ENCODE data around the gene RPL15.
"Not testable (repeated sequence)": the region's sequence is repeated elsewhere in the genome, so short reads cannot be mapped to it uniquely, and the experiment has no call there.

The RPL15 gene

GRCh38 chr3:23913873-23914743 lies 2.8 kb upstream of the RPL15 start:
- TF ChIP-seq CTCF (IDR thresholded peaks at IDR 0.05; ENCODE audit: low read depth, low read length): no peak
- DNase-seq (ENCODE audit: extremely low read depth, low read depth): no peak

DNA sequence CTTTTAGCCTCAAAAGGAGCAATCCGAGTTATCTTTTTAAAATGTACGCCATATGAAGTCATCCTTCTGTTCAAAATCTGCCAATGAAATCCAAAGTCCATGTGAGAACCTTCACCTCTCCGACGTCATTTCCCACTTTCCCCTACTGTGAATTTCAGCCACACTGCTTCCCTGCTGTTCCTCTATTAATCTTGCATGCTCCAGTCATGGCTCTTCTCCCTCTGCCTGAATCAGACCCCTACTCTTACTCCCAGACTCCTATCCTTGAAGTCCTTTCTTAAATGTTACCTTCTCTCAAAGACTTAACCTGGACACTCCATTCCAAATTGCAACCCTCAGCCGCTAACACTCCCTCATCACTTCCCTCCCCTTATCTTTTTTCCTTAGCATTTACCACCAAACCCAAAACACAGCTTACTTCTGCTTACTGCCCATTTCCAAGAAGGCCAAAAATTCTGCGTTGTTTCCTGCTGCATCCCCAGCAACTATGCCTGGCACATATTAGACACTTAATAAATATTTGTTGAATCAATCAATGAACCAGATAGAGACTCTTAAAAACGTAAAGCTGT lies 1.3 kb upstream of the RPL15 start:
- DNase-seq (ENCODE audit: extremely low read depth, low read depth): no peak
- no peak for TF ChIP-seq CTCF (IDR thresholded peaks at IDR 0.05; ENCODE audit: low read depth, low read length)

GRCh38 chr3:23916152-23916885 lies 613 bp upstream of the RPL15 start:
- no peak for TF ChIP-seq CTCF (IDR thresholded peaks at IDR 0.05; ENCODE audit: low read depth, low read length)

GRCh38 chr3:23917679-23918303 lies 859 bp downstream of the RPL15 start:
- DNase-seq (ENCODE audit: extremely low read depth, low read depth): not testable (repeated sequence)

More at GRCh38 chr3:23916152-23916885, 613 bp upstream of the RPL15 start:
- no peak for DNase-seq (ENCODE audit: extremely low read depth, low read depth)

GRCh38 chr3:23918331-23918730 lies 1.4 kb downstream of the RPL15 start:
- DNase-seq (ENCODE audit: extremely low read depth, low read depth): not testable (repeated sequence)

DNA sequence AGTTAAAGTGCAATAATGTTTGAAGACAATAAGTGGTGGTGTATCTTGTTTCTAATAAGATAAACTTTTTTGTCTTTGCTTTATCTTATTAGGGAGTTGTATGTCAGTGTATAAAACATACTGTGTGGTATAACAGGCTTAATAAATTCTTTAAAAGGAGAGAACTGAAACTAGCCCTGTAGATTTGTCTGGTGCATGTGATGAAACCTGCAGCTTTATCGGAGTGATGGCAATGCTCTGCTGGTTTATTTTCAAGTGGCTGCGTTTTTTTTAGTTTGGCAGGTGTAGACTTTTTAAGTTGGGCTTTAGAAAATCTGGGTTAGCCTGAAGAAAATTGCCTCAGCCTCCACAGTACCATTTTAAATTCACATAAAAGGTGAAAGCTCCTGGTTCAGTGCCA lies 2.7 kb downstream of the RPL15 start:
- no peak for DNase-seq (ENCODE audit: extremely low read depth, low read depth)
- TF ChIP-seq CTCF (IDR thresholded peaks at IDR 0.05; ENCODE audit: low read depth, low read length): no peak

- no peak for TF ChIP-seq CTCF (IDR thresholded peaks at IDR 0.05; ENCODE audit: low read depth, low read length)
- no peak for DNase-seq (ENCODE audit: extremely low read depth, low read depth)
Observed at GRCh38 chr3:23920151-23920655, 3.3 kb downstream of the RPL15 start.
